Measurements from ENCODE around the gene TOR1AIP1.

The TOR1AIP1 gene

DNA sequence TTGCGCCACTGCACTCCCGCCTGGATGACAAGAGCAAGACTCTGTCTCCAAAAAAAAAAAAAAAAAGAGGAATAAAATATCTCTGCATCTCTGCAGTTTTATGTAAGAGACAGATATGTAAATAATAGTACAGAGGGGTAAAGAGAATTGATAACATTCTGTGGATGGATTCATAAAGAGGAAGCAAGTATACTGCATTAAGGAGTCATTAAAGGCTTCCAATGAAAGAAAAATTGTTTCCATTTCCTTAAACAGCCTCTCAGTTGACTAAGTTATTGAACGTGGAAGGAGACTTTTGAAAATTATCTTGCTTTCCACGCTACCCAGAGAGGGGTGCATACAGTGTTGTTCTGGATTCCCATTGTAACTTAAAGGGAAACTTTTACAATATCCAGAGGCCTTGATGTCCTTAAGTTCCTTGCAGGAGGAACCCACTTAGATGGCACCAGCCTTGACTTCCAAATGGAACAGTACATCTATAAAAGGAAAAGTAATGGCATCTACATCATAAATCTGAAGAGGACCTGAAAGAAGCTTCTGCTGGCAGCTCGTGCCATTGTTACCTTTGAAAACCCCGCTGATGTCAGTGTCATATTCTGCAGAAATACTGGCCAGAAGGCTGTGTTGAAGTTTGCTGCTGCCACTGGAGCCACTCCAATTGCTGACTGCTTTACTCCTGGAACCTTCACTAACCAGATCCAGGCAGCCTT, 86.4 kb downstream of the TOR1AIP1 start:
- FAIRE-seq (no peak), DNase-seq (ENCODE audit: insufficient read length, low spot score) (no peak)
- no peak for TF ChIP-seq POLR2A (IDR thresholded peaks at IDR 0.05; ENCODE audit: low read depth, low read length)

DNA sequence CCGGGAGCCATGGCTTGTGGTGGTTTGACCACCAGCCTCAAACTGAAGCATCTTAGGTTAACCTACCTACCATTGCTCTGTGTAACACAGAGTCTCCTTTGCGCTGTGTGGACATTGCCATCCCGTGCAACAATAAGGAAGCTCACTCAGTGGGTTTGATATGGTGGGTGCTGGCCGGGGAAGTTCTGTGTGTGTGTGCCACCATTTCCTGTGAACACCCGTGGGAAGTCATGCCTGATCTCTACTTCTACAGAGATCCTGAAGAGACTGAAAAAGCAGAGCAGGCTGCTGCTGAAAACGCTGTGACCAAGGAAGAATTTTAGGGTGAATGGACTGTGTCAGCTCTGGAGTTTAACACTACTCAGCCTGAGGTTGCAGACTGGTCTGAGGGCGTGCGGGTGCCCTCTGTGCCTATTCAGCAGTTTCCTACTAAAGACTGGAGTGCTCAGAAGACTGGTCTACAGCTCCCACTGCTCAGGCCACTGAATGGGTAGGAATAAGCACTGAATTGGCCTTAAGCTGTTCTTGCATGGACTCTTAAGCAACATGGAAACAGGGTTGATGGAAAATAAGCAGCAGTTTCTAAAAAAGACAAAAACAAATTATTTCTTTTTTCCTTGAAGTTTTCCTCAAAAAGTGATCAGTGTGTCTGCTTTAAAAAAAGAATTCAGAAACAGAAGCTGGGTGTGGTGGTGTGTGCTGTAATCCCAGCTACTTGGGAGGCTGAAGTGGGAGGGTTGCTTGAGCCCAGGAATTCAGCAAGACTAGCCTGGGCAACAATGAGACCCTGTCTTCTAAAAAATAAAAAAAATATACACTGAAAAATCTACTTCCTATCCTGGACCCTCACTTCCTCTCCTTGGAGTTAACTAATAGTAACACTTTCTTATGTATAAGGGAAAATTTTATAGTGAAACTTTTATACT, 87.2 kb downstream of the TOR1AIP1 start:
- no peak for TF ChIP-seq POLR2A (IDR thresholded peaks at IDR 0.05; ENCODE audit: low read depth, low read length)
- DNase-seq (ENCODE audit: insufficient read length, low spot score) (no peak), FAIRE-seq (no peak)
